ENCODE data around the gene GRIP2.

Gene GRIP2

DNA sequence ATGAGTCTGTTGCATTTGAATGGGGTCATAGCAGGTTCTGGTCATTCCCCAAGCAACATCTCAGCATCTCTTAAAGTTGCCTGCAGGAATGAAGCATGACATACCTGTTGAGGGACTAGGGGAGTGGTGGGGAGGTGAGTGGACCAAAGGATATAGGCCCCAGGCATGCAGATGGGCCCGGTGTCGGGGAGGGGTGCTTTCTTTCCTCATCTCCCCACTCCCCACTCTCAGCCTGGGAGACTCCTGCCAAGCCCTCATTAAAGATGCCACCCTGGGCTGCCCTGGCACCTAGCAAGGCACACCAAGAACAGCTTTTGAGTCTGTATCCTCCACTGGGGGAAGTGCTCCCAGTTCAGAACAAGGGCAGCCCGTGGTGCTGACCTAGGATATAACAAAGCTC, 54.2 kb downstream of the GRIP2 start:
- Histone ChIP-seq H3K27me3 (ENCODE audit: insufficient read depth, low read length) (no peaks in the 10 kb centered on the region), H3K36me3 (ENCODE audit: insufficient read depth, low read length) (peaks cover 3% of the 10 kb centered on the region), H3K4me3 (ENCODE audit: low read length) (no peak overlapping the region), H3K4me1 (ENCODE audit: insufficient read depth, low read length) (no peaks in the 10 kb centered on the region), H2AFZ (ENCODE audit: low read depth, low read length) (no peak overlapping the region), H3K9me3 (ENCODE audit: low read length) (no peaks in the 10 kb centered on the region)

DNA sequence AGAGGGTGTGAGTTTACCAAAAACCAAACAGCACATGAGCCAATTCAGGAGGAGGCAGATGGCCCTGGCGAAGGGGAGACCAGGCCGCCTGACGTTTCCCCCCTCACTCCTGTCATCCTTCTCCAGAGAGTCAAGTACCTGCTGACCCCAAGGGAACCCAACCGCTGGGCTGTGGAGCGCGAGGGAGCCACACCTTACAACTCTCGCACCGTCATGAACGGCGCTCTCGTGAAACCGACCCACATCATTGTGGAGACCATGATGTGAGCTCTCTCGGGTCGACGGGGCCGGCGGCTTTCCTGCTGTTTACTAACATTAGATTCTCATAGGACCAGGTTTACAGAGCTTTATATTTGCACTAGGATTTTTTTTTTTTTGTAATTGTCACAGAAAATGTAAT, 55.4 kb downstream of the GRIP2 start:
- Histone ChIP-seq H3K4me3 (ENCODE audit: low read length) (no peak overlapping the region), H3K9me3 (ENCODE audit: low read length) (no peaks in the 10 kb centered on the region), H3K36me3 (ENCODE audit: insufficient read depth, low read length) (peaks cover 3% of the 10 kb centered on the region), H2AFZ (ENCODE audit: low read depth, low read length) (no peak overlapping the region), H3K4me1 (ENCODE audit: insufficient read depth, low read length) (no peaks in the 10 kb centered on the region), H3K27me3 (ENCODE audit: insufficient read depth, low read length) (no peaks in the 10 kb centered on the region)

DNA sequence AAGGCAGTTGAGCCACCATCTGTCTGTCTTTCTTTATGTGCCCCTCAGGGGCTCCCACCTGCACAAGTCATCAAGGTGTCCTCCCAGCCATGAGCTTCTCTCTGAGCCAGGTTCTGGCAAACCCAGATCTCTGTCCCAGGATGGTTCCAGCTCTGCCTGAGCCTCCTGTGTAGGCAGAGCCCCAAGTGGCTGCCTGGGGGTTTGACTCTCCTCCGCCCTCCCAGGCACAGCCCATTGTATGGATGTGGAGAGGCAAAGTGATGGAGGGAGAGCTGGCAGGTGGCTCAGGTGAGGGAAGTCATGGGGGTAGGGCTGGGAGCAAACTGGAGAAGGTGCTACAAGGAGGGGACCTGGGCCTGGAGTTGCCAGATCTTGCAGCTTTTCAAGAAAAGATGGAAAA, 56.9 kb downstream of the GRIP2 start:
- no peak overlapping the region for H2AFZ ChIP-seq (ENCODE audit: low read depth, low read length)
- H3K36me3 ChIP-seq (ENCODE audit: insufficient read depth, low read length), result peaks cover 3% of the 10 kb centered on the region
- H3K4me3 ChIP-seq (ENCODE audit: low read length), result no peak overlapping the region
- no peaks in the 10 kb centered on the region for H3K9me3 ChIP-seq (ENCODE audit: low read length)
- H3K27me3 ChIP-seq (ENCODE audit: insufficient read depth, low read length), result no peaks in the 10 kb centered on the region
- H3K4me1 ChIP-seq (ENCODE audit: insufficient read depth, low read length), result no peaks in the 10 kb centered on the region

DNA sequence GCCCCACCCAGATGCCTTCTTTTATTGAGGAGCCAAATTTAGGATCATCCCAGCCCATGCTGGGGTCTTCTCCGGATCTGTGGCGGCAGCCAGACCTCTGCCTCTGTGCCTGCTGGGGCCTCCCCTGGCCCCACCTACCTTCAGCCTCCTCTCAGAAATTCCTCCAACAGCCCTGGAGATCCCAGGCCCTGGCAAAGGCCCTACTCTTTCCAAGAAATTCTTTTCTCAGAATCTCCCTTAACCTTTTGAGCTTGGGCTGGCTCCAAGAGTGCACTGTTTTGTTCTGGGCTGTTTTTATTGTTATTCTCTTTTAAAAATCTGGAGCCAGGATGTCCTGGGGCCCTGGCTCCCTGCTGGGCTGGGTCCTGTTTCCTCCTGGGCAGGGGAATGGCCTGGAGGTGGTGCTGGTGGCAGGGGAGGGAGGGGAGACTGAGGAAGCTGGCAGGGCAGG, 57.8 kb downstream of the GRIP2 start:
- no peaks in the 10 kb centered on the region for H3K27me3 ChIP-seq (ENCODE audit: insufficient read depth, low read length)
- peaks cover 3% of the 10 kb centered on the region for H3K36me3 ChIP-seq (ENCODE audit: insufficient read depth, low read length)
- no peak overlapping the region for H3K4me3 ChIP-seq (ENCODE audit: low read length)
- H3K9me3 ChIP-seq (ENCODE audit: low read length), result no peaks in the 10 kb centered on the region
- H3K4me1 ChIP-seq (ENCODE audit: insufficient read depth, low read length), result no peaks in the 10 kb centered on the region
- H2AFZ ChIP-seq (ENCODE audit: low read depth, low read length), result no peak overlapping the region

DNA sequence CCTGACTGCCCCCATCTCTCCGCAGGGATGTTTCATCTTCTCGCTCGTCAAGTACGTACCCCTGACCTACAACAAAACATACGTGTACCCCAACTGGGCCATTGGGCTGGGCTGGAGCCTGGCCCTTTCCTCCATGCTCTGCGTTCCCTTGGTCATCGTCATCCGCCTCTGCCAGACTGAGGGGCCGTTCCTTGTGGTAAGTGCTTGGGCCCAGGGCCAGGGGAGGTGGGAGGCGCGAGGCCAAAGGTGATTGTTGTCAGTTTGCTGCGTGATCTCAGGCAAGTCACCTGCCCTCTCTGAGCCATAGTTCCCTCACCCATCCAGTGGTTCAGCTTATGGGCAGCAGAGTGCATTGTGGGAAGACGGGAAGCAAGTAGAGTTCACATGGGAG, 58.5 kb downstream of the GRIP2 start:
- Histone ChIP-seq H2AFZ (ENCODE audit: low read depth, low read length) (no peak overlapping the region), H3K36me3 (ENCODE audit: insufficient read depth, low read length) (peaks cover 3% of the 10 kb centered on the region), H3K4me3 (ENCODE audit: low read length) (no peak overlapping the region), H3K4me1 (ENCODE audit: insufficient read depth, low read length) (no peaks in the 10 kb centered on the region), H3K27me3 (ENCODE audit: insufficient read depth, low read length) (no peaks in the 10 kb centered on the region), H3K9me3 (ENCODE audit: low read length) (no peaks in the 10 kb centered on the region)

DNA sequence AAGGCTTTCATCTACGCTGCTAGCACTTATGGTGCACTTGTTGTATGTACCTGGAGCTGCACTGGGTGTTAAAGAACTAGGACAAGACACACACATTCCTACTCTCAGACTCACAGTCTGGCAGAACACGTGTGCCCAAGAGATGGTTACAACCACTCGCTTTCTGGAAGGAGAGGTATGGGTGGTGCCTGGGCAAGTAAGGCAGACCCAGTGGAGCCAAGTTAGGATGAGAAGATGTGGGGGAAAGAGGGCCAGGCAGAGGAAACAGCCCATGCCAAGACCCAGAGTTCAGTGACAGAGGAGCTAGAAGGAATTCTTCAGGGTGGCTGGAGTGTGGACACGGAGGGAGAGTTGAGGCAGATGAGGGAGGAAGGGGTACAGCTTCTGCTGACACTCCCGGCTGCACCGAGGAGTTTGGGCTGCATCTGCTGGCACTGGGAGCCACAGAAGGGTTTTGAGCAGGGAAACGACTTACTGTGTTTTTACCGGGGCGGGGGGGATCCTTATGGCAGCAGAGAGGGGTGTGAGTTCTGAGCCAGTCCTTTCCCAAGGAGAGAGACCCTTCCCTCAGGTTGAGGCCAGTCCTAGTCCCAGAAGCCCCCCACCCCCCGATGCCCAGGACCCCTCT, 59.0 kb downstream of the GRIP2 start:
- H3K36me3 ChIP-seq (ENCODE audit: insufficient read depth, low read length), result peaks cover 3% of the 10 kb centered on the region
- no peaks in the 10 kb centered on the region for H3K9me3 ChIP-seq (ENCODE audit: low read length)
- H3K4me3 ChIP-seq (ENCODE audit: low read length), result no peak overlapping the region
- H3K27me3 ChIP-seq (ENCODE audit: insufficient read depth, low read length), result no peaks in the 10 kb centered on the region
- no peaks in the 10 kb centered on the region for H3K4me1 ChIP-seq (ENCODE audit: insufficient read depth, low read length)
- no peak overlapping the region for H2AFZ ChIP-seq (ENCODE audit: low read depth, low read length)

DNA sequence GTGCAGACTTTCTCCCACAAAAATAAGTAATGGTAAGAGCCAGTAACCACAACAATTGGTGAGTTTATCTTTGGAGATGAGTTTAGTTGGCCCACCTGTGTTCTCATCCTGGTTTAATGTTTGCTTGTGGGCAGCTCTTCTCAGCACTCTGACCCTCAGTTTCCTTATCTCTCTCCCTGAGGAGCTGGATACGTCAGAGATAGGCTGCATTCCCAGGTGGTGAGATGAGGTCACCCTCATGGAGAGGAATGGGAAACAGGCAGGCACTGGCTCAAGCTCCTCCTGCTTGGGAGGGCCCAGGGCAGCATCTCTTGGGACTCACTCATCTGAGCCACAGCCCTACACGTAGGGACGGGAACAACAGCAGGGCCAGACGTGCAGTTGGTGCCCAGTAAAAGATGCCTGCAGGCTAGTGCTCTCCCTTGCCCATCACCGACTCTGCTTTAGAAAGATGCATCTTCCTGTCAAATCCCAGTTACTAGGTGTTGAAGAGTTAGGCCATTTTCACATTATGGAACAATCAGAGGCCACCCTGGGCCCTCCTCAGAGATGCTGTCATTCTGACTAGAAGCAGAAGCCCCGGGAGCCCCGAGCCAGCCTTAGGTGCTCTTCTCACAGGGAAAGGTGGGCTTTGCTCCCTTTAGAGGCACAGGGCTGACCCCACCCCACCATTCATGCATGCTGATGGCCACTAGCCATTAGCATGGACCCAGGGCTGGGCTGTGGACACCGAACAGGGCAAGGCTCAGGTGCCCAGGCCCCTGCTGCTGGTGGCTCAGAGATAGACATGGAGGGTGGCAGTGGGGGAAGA, 59.7 kb downstream of the GRIP2 start:
- H3K9me3 ChIP-seq (ENCODE audit: low read length), result no peaks in the 10 kb centered on the region
- peaks cover 3% of the 10 kb centered on the region for H3K36me3 ChIP-seq (ENCODE audit: insufficient read depth, low read length)
- H2AFZ ChIP-seq (ENCODE audit: low read depth, low read length), result no peak overlapping the region
- H3K4me3 ChIP-seq (ENCODE audit: low read length), result no peak overlapping the region
- H3K27me3 ChIP-seq (ENCODE audit: insufficient read depth, low read length), result no peaks in the 10 kb centered on the region
- H3K4me1 ChIP-seq (ENCODE audit: insufficient read depth, low read length), result no peaks in the 10 kb centered on the region

DNA sequence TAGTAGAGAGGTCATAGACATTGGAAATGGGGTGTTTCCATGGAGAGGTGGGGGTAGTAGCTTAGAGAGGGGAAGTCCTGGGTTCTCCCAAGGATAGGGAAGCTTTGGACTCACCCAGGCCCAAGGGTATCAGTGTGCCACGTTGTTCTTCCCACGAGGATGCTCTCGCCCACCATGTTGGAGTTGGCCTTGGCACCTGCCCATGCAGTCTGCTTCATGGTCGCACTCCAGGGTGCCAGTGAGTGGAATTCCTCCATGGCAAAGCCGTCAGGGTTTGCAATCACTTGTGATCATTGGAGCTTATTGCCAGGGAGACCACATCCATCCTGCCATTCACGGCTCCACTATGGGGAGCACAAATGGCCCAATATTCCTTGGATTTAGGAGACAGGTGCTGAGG, 60.6 kb downstream of the GRIP2 start:
- peaks cover 3% of the 10 kb centered on the region for H3K36me3 ChIP-seq (ENCODE audit: insufficient read depth, low read length)
- no peaks in the 10 kb centered on the region for H3K27me3 ChIP-seq (ENCODE audit: insufficient read depth, low read length)
- H3K9me3 ChIP-seq (ENCODE audit: low read length), result no peaks in the 10 kb centered on the region
- H2AFZ ChIP-seq (ENCODE audit: low read depth, low read length), result no peak overlapping the region
- H3K4me1 ChIP-seq (ENCODE audit: insufficient read depth, low read length), result no peaks in the 10 kb centered on the region
- no peak overlapping the region for H3K4me3 ChIP-seq (ENCODE audit: low read length)

DNA sequence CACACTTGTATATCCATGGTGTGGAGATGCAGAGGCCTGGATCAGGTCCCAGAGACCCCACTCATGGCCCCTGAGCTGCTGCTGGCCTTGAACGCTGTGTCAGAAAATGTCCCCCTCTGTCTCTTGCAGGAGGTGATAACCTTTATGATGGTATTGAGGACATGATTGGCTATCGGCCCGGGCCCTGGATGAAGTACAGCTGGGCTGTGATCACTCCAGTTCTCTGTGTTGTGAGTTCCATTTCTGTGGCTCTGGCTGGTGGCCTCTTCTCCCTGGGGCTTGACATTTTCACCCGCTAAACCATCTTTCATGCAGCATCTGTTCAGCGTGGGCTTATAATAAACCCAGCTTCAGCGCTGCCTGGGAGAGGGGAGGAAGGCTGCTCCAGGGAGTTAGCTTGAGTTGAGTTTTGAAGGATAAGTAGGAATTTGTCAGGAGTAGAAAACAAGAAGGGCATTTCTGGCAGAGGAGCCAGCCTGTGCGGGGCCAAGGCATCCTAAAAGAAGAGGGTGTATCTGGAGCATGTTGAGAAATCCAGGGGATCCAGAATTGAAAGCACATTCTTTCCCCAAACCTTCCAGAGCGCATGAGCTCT, 61.1 kb downstream of the GRIP2 start:
- Histone ChIP-seq H2AFZ (ENCODE audit: low read depth, low read length) (no peak overlapping the region), H3K36me3 (ENCODE audit: insufficient read depth, low read length) (peaks cover 3% of the 10 kb centered on the region), H3K9me3 (ENCODE audit: low read length) (no peaks in the 10 kb centered on the region), H3K4me3 (ENCODE audit: low read length) (no peak overlapping the region), H3K27me3 (ENCODE audit: insufficient read depth, low read length) (no peaks in the 10 kb centered on the region), H3K4me1 (ENCODE audit: insufficient read depth, low read length) (no peaks in the 10 kb centered on the region)

DNA sequence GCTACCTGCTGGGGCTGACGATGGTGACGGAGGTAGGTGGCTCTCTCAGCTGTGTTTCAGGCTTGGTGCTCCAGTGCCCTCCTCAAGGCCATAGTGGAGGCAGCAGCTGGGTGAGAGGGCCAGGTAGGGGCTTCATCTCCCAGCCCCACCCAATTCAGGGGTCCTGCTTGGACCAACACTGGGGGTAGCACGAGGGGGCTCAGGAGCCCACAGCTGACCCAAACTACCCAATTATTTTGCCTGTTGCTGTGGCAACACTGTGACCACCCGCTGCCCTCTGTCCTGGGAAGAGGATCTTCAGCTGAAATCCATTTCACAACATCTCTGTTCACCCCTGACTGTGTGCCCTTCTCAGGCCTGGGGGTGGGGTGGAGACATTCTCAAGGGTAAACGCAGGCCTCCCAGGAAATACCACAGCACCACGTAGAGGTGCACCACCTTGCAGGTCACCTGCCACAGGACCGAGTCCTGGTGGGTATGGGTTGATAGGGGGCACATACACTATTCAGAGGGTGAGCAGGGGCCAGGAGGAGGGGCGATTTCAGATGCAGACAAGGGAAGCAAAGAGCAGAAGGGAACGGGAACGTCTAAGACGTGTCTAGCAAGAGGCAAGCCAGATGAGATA, 62.7 kb downstream of the GRIP2 start:
- Histone ChIP-seq H2AFZ (ENCODE audit: low read depth, low read length) (no peak overlapping the region), H3K4me3 (ENCODE audit: low read length) (no peak overlapping the region), H3K27me3 (ENCODE audit: insufficient read depth, low read length) (no peaks in the 10 kb centered on the region), H3K9me3 (ENCODE audit: low read length) (peaks cover 3% of the 10 kb centered on the region), H3K36me3 (ENCODE audit: insufficient read depth, low read length) (no peaks in the 10 kb centered on the region), H3K4me1 (ENCODE audit: insufficient read depth, low read length) (no peaks in the 10 kb centered on the region)

DNA sequence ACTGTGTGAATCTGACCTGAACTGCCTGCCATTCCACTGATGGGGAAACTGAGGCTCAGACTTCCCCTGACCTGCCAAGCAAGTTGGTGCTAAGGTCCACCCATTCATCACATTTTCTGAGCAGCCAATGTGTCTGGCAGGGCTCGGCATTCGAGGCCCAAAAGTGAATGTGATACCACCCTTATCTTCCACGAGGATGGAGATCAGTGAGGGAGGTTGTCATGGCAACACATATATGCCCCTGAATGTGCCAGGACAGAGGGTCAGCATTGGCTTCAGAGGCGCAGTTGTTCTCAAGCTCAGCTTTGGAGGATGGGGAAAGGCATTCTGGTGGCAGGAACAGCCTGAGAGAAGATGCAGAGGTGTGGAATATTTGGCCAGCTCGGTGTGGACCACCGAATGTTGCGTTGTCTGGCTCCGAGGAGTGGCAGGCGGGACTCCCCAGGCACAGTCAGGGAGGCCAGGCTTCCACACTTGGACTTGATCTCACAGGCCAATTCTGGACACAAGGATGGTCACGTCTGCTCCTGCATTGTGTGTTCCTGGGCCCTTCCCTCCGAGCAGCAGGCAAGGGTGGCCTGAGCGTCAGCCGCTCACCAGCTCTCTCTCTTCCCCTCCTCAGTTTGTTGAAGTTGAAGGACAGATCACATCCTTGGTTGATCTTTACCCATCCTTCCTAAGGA, 63.4 kb downstream of the GRIP2 start:
- H3K4me3 ChIP-seq (ENCODE audit: low read length), result no peak overlapping the region
- no peaks in the 10 kb centered on the region for H3K4me1 ChIP-seq (ENCODE audit: insufficient read depth, low read length)
- no peaks in the 10 kb centered on the region for H3K27me3 ChIP-seq (ENCODE audit: insufficient read depth, low read length)
- H2AFZ ChIP-seq (ENCODE audit: low read depth, low read length), result no peak overlapping the region
- H3K9me3 ChIP-seq (ENCODE audit: low read length), result peaks cover 3% of the 10 kb centered on the region
- no peaks in the 10 kb centered on the region for H3K36me3 ChIP-seq (ENCODE audit: insufficient read depth, low read length)

DNA sequence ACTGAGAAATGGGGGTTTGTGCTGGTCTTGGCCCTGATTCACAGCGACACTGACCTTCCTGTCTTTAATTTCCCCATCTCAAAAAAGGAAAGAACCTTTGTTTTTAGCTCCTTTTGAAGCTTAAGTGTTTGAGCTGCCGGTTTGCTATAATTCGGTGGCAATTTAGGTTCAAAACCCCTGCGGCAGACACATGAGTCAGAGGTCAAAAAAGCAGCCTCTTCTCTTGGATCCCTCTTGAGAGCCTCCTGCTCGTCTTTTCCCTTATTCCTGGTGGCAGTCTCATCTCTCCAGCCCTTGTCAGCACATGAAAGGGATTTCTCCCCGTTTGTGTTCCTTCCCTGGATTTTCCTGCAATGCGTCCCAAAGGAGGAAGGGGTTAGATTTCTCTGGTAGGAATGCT, 64.5 kb downstream of the GRIP2 start:
- H3K4me1 ChIP-seq (ENCODE audit: insufficient read depth, low read length), result no peaks in the 10 kb centered on the region
- H3K27me3 ChIP-seq (ENCODE audit: insufficient read depth, low read length), result no peaks in the 10 kb centered on the region
- no peaks in the 10 kb centered on the region for H3K36me3 ChIP-seq (ENCODE audit: insufficient read depth, low read length)
- no peak overlapping the region for H2AFZ ChIP-seq (ENCODE audit: low read depth, low read length)
- H3K4me3 ChIP-seq (ENCODE audit: low read length), result no peak overlapping the region
- H3K9me3 ChIP-seq (ENCODE audit: low read length), result peaks cover 3% of the 10 kb centered on the region

Measured in neuron (in vitro differentiated cells).